ENCODE data around the gene LHFPL2. TPM values are rescaled to one million over a fixed set of nuclear protein-coding genes. Genes with fewer than 3 reads are reported as not detected.

The LHFPL2 gene
- total RNA-seq, 2 donors from 2014 or later: 13.7 to 40.4 TPM

- Histone ChIP-seq H3K9me3 (no peaks in the 10 kb centered on the region), H3K4me3 (no peak overlapping the region), H3K27ac (peak overlapping the region in 1 of 2 donors; percentile 91), H3K27me3 (replicated peaks; ENCODE audit: insufficient read depth) (no peaks in the 10 kb centered on the region), H3K4me1 (replicated peaks) (no peaks in the 10 kb centered on the region), H3K36me3 (no peaks in the 10 kb centered on the region)
- WGBS: 88% methylated on average over 10 of the region's 10 CpGs
- intact Hi-C loops (cut with DNase I): loop anchor here (5.0 to 10.0 kb wide), 3 partner anchors 113 to 315 kb away; no protein-coding TSS in a partner anchor
- TF ChIP-seq, protein P1, sequence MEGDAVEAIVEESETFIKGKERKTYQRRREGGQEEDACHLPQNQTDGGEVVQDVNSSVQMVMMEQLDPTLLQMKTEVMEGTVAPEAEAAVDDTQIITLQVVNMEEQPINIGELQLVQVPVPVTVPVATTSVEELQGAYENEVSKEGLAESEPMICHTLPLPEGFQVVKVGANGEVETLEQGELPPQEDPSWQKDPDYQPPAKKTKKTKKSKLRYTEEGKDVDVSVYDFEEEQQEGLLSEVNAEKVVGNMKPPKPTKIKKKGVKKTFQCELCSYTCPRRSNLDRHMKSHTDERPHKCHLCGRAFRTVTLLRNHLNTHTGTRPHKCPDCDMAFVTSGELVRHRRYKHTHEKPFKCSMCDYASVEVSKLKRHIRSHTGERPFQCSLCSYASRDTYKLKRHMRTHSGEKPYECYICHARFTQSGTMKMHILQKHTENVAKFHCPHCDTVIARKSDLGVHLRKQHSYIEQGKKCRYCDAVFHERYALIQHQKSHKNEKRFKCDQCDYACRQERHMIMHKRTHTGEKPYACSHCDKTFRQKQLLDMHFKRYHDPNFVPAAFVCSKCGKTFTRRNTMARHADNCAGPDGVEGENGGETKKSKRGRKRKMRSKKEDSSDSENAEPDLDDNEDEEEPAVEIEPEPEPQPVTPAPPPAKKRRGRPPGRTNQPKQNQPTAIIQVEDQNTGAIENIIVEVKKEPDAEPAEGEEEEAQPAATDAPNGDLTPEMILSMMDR (IDR thresholded peaks at IDR 0.05): no peak
- no peak for TF ChIP-seq POLR2AphosphoS5 (IDR thresholded peaks at IDR 0.05)
- TF ChIP-seq POLR2A (IDR thresholded peaks at IDR 0.05): no peak
- DNase-seq (ENCODE audit: low spot score): no peak
These were observed 1.4 kb upstream of the LHFPL2 start for GRCh38 chr5:78649861-78650496.

DNA sequence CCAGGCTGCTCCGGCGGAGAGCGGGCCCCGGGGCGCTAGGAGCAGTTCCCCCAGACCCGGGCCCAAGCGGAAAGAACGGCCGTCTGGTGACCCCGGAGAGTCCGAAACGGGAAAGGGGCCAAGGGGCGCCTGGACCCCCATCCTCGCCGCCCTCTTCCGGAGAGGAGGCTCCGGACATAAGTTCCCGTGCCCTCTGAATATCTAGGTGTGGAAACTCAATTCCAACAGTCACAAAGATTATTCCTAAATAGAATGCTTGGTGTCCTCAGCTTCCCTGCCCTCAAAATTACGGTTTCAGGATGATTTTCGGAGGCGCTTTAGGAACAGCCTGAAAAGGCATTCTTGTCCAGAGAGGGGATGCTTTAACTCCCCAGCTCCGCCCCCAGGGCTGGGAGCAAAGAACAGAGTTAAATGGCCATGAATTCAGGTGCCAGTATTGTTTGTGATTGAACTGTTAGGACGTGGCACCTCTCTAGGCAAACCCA, 681 bp upstream of the LHFPL2 start:
- H3K36me3 ChIP-seq: no peaks in the 10 kb centered on the region
- no peaks in the 10 kb centered on the region for H3K27me3 ChIP-seq (replicated peaks; ENCODE audit: insufficient read depth)
- TF ChIP-seq POLR2A (IDR thresholded peaks at IDR 0.05) (no peak), POLR2AphosphoS5 (IDR thresholded peaks at IDR 0.05) (no peak)
- TF ChIP-seq, protein P1 (IDR thresholded peaks at IDR 0.05): no peak
- H3K4me1 ChIP-seq (replicated peaks): no peaks in the 10 kb centered on the region
- H3K9me3 ChIP-seq: no peaks in the 10 kb centered on the region
- H3K27ac ChIP-seq: peak overlapping the region; percentile 84 to 91
- peak overlapping the region; percentile 71 to 74 for H3K4me3 ChIP-seq
- DNase-seq (ENCODE audit: low spot score): no peak
- intact Hi-C loops (cut with DNase I): loop anchor here (5.0 kb wide), 2 partner anchors 112 to 182 kb away; no protein-coding TSS in a partner anchor
- 6% methylated on average over 12 of the region's 23 CpGs for WGBS

- intact Hi-C loops (cut with DNase I): loop anchor here (5.0 kb wide), 2 partner anchors 111 to 181 kb away; no protein-coding TSS in a partner anchor
- Histone ChIP-seq H3K4me1 (replicated peaks) (no peaks in the 10 kb centered on the region), H3K27me3 (replicated peaks; ENCODE audit: insufficient read depth) (no peaks in the 10 kb centered on the region), H3K36me3 (no peaks in the 10 kb centered on the region), H3K4me3 (peak overlapping the region; percentile 71 to 74), H3K27ac (peak overlapping the region; percentile 84 to 91), H3K9me3 (no peaks in the 10 kb centered on the region)
- under 1% methylated on average over 46 of the region's 47 CpGs for WGBS
- peak; percentile 39 for DNase-seq (ENCODE audit: low spot score)
- TF ChIP-seq, protein P1 (IDR thresholded peaks at IDR 0.05): no peak
- TF ChIP-seq POLR2AphosphoS5 (IDR thresholded peaks at IDR 0.05) (no peak), POLR2A (IDR thresholded peaks at IDR 0.05) (no peak)
These were observed 674 bp downstream of the LHFPL2 start for GRCh38 chr5:78647838-78648358.

DNA sequence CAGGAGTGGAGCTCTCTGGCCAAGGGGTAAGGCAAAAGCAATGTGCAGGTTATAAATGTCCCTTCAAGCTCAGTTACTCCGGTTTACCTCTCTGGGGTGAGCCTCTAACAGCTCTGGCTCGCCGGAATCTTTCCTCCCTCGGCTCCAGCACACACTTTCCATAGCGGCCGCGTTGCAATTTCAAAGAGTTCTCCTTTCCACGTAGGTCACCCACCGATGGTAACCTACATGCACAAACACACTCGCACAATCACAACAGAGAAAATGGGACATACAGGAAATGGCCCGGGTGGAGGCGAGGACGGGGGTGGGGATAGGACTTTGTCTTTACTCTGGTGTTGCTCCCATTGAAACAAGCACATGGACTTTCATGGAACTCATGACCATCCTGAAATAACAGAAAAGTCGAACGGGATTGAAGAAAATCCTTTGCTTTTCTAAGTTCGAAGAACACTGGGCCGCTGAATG, 1.2 kb downstream of the LHFPL2 start:
- DNase-seq (ENCODE audit: low spot score): no peak
- H3K27ac ChIP-seq: peak overlapping the region; percentile 84 to 91
- no peaks in the 10 kb centered on the region for H3K27me3 ChIP-seq (replicated peaks; ENCODE audit: insufficient read depth)
- no peaks in the 10 kb centered on the region for H3K36me3 ChIP-seq
- intact Hi-C loops (cut with DNase I): loop anchor here (5.0 kb wide), 2 partner anchors 110 to 180 kb away; no protein-coding TSS in a partner anchor
- H3K9me3 ChIP-seq: no peaks in the 10 kb centered on the region
- H3K4me3 ChIP-seq: peak overlapping the region; percentile 71 to 74
- no peaks in the 10 kb centered on the region for H3K4me1 ChIP-seq (replicated peaks)
- TF ChIP-seq, protein P1 (IDR thresholded peaks at IDR 0.05): no peak
- no peak for TF ChIP-seq POLR2A (IDR thresholded peaks at IDR 0.05)
- no peak for TF ChIP-seq POLR2AphosphoS5 (IDR thresholded peaks at IDR 0.05)
- 3% methylated on average over 17 of the region's 17 CpGs for WGBS

Data from prostate gland (tissue), 2 donors.